K562 (cell line): ENCODE data around the gene POLR2L. TPM values are rescaled to one million over a fixed set of nuclear protein-coding genes. Genes with fewer than 3 reads are reported as not detected.
A peak's percentile ranks its signal among the peaks of the same experiment; 100 is the strongest.

ENCODE experiments used
- CHCHD3 ChIP-seq: fragments of 250-450 bp; sonication (Bioruptor Pico); IDR thresholded peaks from 2 replicates; pipeline ENCODE4 v2.1.2; 2022; ENCODE audit warnings: mild to moderate bottlenecking
- HCFC1 ChIP-seq: IDR thresholded peaks from 2 replicates; pipeline ENCODE4 v1.6.1; 2012; ENCODE audit warnings: low read depth, low read length, improper control_type of control experiment
- JUND ChIP-seq, 2 experiments: IDR thresholded peaks; 2 replicates in 1 of 2; 3 replicates in 1 of 2; pipeline ENCODE4 v1.6.1; 2011; ENCODE audit warnings: borderline replicate concordance in 2 of 2, low read depth in 2 of 2, low read length in 2 of 2, improper control_type of control experiment in 1 of 2, missing biosample characterization in 1 of 2, missing genetic modification characterization in 1 of 2, missing genetic modification reagents in 1 of 2
- KLF6 ChIP-seq: fragments of 250-450 bp; sonication (Bioruptor Pico); IDR thresholded peaks from 2 replicates; pipeline ENCODE4 v1.4.0; 2020; ENCODE audit warnings: mild to moderate bottlenecking, moderate library complexity, borderline replicate concordance
- NR1H2 ChIP-seq: sonication (generic); formaldehyde crosslinking; IDR thresholded peaks from 2 replicates; pipeline ENCODE4 v1.4.0; 2020; ENCODE audit warnings: mild to moderate bottlenecking, missing genetic modification reagents
- PHB2 ChIP-seq: fragments of 450-650 bp; IDR thresholded peaks from 2 replicates; pipeline ENCODE4 v1.6.1; 2017; ENCODE audit warnings: low read depth
- PHTF2 ChIP-seq: fragments of 250-450 bp; sonication (Bioruptor Pico); IDR thresholded peaks from 2 replicates; pipeline ENCODE4 v1.5.0; 2021; ENCODE audit warnings: mild to moderate bottlenecking
- POLR2AphosphoS5 ChIP-seq: IDR thresholded peaks from 2 replicates; pipeline ENCODE4 v1.6.1; 2011; ENCODE audit warnings: mild to moderate bottlenecking, low read depth, low read length, moderate library complexity; ENCODE audit not compliant: control insufficient read depth, insufficient read depth
- POLR2B ChIP-seq: fragments of 450-650 bp; IDR thresholded peaks from 2 replicates; pipeline ENCODE4 v1.6.1; 2018; ENCODE audit warnings: low read depth; ENCODE audit not compliant: partially characterized antibody
- RUNX1 ChIP-seq: sonication (generic); IDR thresholded peaks from 2 replicates; pipeline ENCODE4 v1.6.1; 2016; ENCODE audit warnings: antibody characterized with exemption, low read depth
- SMARCA5 ChIP-seq: fragments of 450-650 bp; IDR thresholded peaks from 2 replicates; pipeline ENCODE4 v1.6.1; 2016
- ZBTB17 ChIP-seq: fragments of 450-650 bp; formaldehyde crosslinking; IDR thresholded peaks from 2 replicates; pipeline ENCODE4 v1.4.0; 2020; ENCODE audit warnings: mild to moderate bottlenecking
- ZBTB7A ChIP-seq: IDR thresholded peaks from 2 replicates; pipeline ENCODE4 v1.6.1; 2011; ENCODE audit warnings: low read depth, mild to moderate bottlenecking, low read length, moderate library complexity, borderline replicate concordance; ENCODE audit not compliant: control insufficient read depth
- ZC3H11A ChIP-seq: IDR thresholded peaks from 2 replicates; pipeline ENCODE4 v1.6.1; 2012; ENCODE audit warnings: low read depth, low read length, improper control_type of control experiment
- ZNF707 ChIP-seq: fragments of 250-450 bp; sonication (Bioruptor Pico); conservative IDR thresholded peaks from 2 replicates; pipeline ENCODE4 v1.8.0; 2022; ENCODE audit warnings: inconsistent platforms, mild to moderate bottlenecking, moderate library complexity
- polyA plus RNA-seq, 8 experiments: library from polyadenylated mRNA; depleted of rRNA in 4 of 8; stranded (reverse) in 5 of 8; unstranded in 3 of 8; fragments of >200 nt; fragmentation: Nextera tagmentation in 2 of 8; fragmentation: Illumina TruSeq in 1 of 8; extraction: Ambion mirVana in 2 of 8; extraction: Trizol in 1 of 8; gene quantifications; 2 replicates each; pipeline versions ENCODE4 v1.2.1 to v1.2.3, GENCODE V29; 2011 to 2014; ENCODE audit warnings: inconsistent platforms in 1 of 8, missing spikeins in 1 of 8
- total RNA-seq, 7 experiments: library from RNA; depleted of rRNA in 6 of 7; stranded (reverse); fragments of >200 nt in 6 of 7; fragmentation: Illumina TruSeq in 2 of 7; extraction: Trizol in 2 of 7; gene quantifications; 2 replicates each; pipeline versions ENCODE4 v1.2.1 to v1.2.3, GENCODE V29; 2011 to 2021; ENCODE audit warnings: low replicate concordance in 1 of 7
- TF ChIP-seq, protein P1 (sequence below), 2 experiments: fragments of 450-650 bp in 1 of 2; sonication (generic) in 1 of 2; formaldehyde crosslinking in 1 of 2; IDR thresholded peaks; 2 replicates each; pipeline versions ENCODE4 v1.7.1 to v1.9.0; 2016 to 2022; ENCODE audit warnings: inconsistent platforms in 1 of 2, mild to moderate bottlenecking in 1 of 2, missing genetic modification reagents in 1 of 2
- TF ChIP-seq, protein P2 (sequence below): IDR thresholded peaks from 2 replicates; pipeline ENCODE4 v1.6.1; 2011; ENCODE audit warnings: borderline replicate concordance, low read depth, mild to moderate bottlenecking, moderate library complexity, low read length; ENCODE audit not compliant: insufficient read depth, poor library complexity, severe bottlenecking

Gene POLR2L
- total and polyA plus RNA-seq, 9 of the 15 experiments (the other 6 are each of a cell fraction or from before 2014, with no cell fraction given) = 38.3 to 688 (median 108) TPM

DNA sequence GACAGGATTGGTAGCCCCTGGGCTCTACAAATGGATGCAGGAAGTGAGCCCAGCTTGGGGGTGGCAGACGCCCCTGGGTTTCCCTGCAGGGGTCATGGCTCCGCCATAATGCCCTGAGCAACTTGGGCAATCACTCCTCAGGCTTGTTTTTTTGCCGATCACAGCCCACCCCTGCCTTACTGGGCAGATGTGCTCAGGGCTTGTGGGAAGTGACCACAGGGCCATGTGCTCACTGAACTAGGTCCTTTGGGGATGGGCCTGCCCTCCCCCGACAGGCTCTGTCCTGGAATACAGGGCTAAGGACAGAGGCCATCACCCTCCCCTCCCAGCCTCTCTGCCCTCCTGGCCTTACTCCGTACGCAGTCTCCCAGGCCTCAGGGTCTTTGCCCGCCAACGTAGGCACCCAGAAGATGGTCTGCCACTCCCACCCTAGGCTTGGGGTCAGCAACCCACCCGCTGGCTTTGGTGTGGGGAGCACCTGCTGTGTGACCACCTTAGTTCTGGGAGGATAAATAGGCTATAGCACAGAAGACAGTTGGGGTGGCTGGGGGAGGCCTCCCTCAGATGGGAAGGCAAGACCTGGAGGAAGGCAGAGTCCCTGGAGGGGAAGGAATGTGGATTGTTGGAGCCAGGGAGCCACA, 28.8 kb downstream of the POLR2L start (continued):
- TF ChIP-seq, protein P1, sequence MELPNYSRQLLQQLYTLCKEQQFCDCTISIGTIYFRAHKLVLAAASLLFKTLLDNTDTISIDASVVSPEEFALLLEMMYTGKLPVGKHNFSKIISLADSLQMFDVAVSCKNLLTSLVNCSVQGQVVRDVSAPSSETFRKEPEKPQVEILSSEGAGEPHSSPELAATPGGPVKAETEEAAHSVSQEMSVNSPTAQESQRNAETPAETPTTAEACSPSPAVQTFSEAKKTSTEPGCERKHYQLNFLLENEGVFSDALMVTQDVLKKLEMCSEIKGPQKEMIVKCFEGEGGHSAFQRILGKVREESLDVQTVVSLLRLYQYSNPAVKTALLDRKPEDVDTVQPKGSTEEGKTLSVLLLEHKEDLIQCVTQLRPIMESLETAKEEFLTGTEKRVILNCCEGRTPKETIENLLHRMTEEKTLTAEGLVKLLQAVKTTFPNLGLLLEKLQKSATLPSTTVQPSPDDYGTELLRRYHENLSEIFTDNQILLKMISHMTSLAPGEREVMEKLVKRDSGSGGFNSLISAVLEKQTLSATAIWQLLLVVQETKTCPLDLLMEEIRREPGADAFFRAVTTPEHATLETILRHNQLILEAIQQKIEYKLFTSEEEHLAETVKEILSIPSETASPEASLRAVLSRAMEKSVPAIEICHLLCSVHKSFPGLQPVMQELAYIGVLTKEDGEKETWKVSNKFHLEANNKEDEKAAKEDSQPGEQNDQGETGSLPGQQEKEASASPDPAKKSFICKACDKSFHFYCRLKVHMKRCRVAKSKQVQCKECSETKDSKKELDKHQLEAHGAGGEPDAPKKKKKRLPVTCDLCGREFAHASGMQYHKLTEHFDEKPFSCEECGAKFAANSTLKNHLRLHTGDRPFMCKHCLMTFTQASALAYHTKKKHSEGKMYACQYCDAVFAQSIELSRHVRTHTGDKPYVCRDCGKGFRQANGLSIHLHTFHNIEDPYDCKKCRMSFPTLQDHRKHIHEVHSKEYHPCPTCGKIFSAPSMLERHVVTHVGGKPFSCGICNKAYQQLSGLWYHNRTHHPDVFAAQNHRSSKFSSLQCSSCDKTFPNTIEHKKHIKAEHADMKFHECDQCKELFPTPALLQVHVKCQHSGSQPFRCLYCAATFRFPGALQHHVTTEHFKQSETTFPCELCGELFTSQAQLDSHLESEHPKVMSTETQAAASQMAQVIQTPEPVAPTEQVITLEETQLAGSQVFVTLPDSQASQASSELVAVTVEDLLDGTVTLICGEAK (IDR thresholded peaks at IDR 0.05) = no peak
- TF ChIP-seq, protein P1 (CRISPR knock-in tag; IDR thresholded peaks at IDR 0.05) = no peak
- peak; percentile 54; the same call in 1 of the 2 replicates for TF ChIP-seq ZBTB17 (CRISPR knock-in tag)
- peak; percentile 71 for TF ChIP-seq POLR2B
- TF ChIP-seq KLF6 (CRISPR knock-in tag) = no peak
- TF ChIP-seq RUNX1 = 0 out of 2 replicates have a peak, but pooled peaks have one; percentile 14
- TF ChIP-seq ZC3H11A = no peak
- TF ChIP-seq PHB2 = no peak
- no peak; the same call in 1 of the 2 replicates for TF ChIP-seq ZBTB7A
- no peak for TF ChIP-seq PHTF2 (CRISPR knock-in tag)
- TF ChIP-seq POLR2AphosphoS5 = peak; percentile 70
- no peak for TF ChIP-seq JUND (IDR thresholded peaks at IDR 0.05; ENCODE audit: borderline replicate concordance, low read depth, low read length)
- TF ChIP-seq JUND (tag; IDR thresholded peaks at IDR 0.05; ENCODE audit: borderline replicate concordance, low read depth, low read length) = no peak
- TF ChIP-seq ZNF707 (CRISPR knock-in tag) = no peak
- TF ChIP-seq NR1H2 (CRISPR knock-in tag) = no peak
- TF ChIP-seq, protein P2, sequence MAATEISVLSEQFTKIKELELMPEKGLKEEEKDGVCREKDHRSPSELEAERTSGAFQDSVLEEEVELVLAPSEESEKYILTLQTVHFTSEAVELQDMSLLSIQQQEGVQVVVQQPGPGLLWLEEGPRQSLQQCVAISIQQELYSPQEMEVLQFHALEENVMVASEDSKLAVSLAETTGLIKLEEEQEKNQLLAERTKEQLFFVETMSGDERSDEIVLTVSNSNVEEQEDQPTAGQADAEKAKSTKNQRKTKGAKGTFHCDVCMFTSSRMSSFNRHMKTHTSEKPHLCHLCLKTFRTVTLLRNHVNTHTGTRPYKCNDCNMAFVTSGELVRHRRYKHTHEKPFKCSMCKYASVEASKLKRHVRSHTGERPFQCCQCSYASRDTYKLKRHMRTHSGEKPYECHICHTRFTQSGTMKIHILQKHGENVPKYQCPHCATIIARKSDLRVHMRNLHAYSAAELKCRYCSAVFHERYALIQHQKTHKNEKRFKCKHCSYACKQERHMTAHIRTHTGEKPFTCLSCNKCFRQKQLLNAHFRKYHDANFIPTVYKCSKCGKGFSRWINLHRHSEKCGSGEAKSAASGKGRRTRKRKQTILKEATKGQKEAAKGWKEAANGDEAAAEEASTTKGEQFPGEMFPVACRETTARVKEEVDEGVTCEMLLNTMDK = no peak
- no peak for TF ChIP-seq CHCHD3
- no peak for TF ChIP-seq SMARCA5
- TF ChIP-seq HCFC1 = no peak
